Stimulated activated CD8-positive, alpha-beta memory T cell treated with anti-CD3 and anti-CD28 coated beads, Interleukin-7, amount 100 ng/mL, for 24 hours (primary cell): ENCODE results near the gene MRPL38.

Experiments
- DNase-seq: peaks from one replicate; pipeline ENCODE4 v3.0.0-alpha.2; 2020; ENCODE audit warnings: low read depth

MRPL38 gene

GRCh38 chr17:75919611-75920010, 14.9 kb upstream of the MRPL38 start:
- no peak for DNase-seq

- no peak for DNase-seq
Measured at GRCh38 chr17:75917917-75918445, 13.3 kb upstream of the MRPL38 start.

- no peak for DNase-seq
Measured at GRCh38 chr17:75917141-75917916, 12.6 kb upstream of the MRPL38 start.

GRCh38 chr17:75915268-75915667, 10.6 kb upstream of the MRPL38 start:
- DNase-seq = no peak

- no peak for DNase-seq
Measured at GRCh38 chr17:75914643-75915267, 10.1 kb upstream of the MRPL38 start.

- no peak for DNase-seq
Measured at GRCh38 chr17:75913537-75914210, 9.0 kb upstream of the MRPL38 start.

- DNase-seq = no peak
Measured at GRCh38 chr17:75910699-75911098, 6.0 kb upstream of the MRPL38 start.

GRCh38 chr17:75909812-75910274, 5.2 kb upstream of the MRPL38 start:
- DNase-seq = no peak

GRCh38 chr17:75909051-75909811, 4.5 kb upstream of the MRPL38 start:
- DNase-seq = no peak

GRCh38 chr17:75908201-75908600, 3.5 kb upstream of the MRPL38 start:
- DNase-seq = no peak

- DNase-seq = no peak
Measured at GRCh38 chr17:75906143-75906884, 1.6 kb upstream of the MRPL38 start.

GRCh38 chr17:75902406-75902805, 2.3 kb downstream of the MRPL38 start:
- DNase-seq = no peak

GRCh38 chr17:75901727-75902126, 3.0 kb downstream of the MRPL38 start:
- no peak for DNase-seq

GRCh38 chr17:75900691-75901533, 3.8 kb downstream of the MRPL38 start:
- no peak for DNase-seq

GRCh38 chr17:75899767-75900468, 4.8 kb downstream of the MRPL38 start:
- no peak for DNase-seq

- DNase-seq = no peak
Measured at GRCh38 chr17:75899353-75899752, 5.3 kb downstream of the MRPL38 start.

- no peak for DNase-seq
Measured at GRCh38 chr17:75898791-75899190, 5.9 kb downstream of the MRPL38 start.

GRCh38 chr17:75898065-75898464, 6.6 kb downstream of the MRPL38 start:
- no peak for DNase-seq

GRCh38 chr17:75897160-75898019, 7.3 kb downstream of the MRPL38 start:
- DNase-seq = no peak
